Lower leg skin (tissue), 4 donors: ENCODE results near the gene SLC2A5. TPM values are rescaled to one million over a fixed set of nuclear protein-coding genes. Genes with fewer than 3 reads are reported as not detected.

Experiments used
- DNase-seq, 2 donors: peaks; one replicate each; pipeline ENCODE4 v3.0.0-alpha.2; 2019; ENCODE audit warnings: low spot score in 2 of 2
- H3K4me3 ChIP-seq: fragments of 200-600 bp; sonication (generic); 2 replicates; pipeline ENCODE4 v1.5.1; 2017; ENCODE audit warnings: mild to moderate bottlenecking, low read depth; ENCODE audit not compliant: poor library complexity, severe bottlenecking
- CTCF ChIP-seq, 3 donors: fragments of 450-650 bp; IDR thresholded peaks; one replicate each; pipeline ENCODE4 v1.5.1; 2016; ENCODE audit warnings: antibody characterized with exemption in 3 of 3, mild to moderate bottlenecking in 3 of 3, moderate library complexity in 2 of 3
- POLR2A ChIP-seq, 2 donors: fragments of 450-650 bp; IDR thresholded peaks; one replicate each; pipeline ENCODE4 v1.6.1; 2016 to 2017; ENCODE audit warnings: antibody characterized with exemption in 2 of 2, mild to moderate bottlenecking in 1 of 2, moderate library complexity in 1 of 2
- WGBS, 2 donors: methylation state at CpG; one replicate each; pipeline ENCODE4 v1.1.5; 2018; 5-methylcytosine and 5-hydroxymethylcytosine counted together
- intact Hi-C: fragments of 100-400 bp; cut with DNase I; formaldehyde crosslinking; loops from one replicate; pipeline ENCODE4 v1.15.0; 2023; ENCODE audit warnings: low total_unique reads
- total RNA-seq, 4 donors: library from RNA; depleted of rRNA; stranded (reverse); fragments of >200 nt; gene quantifications; one replicate each; pipeline ENCODE4 v1.1.0, GENCODE V29; 2016

Gene SLC2A5
- total RNA-seq, 4 donors from 2014 or later: 0.21 to 3.4 (median 1.9) TPM

- intact Hi-C loops: no loop called here
- no peak for DNase-seq
- TF ChIP-seq CTCF (IDR thresholded peaks at IDR 0.05): no peak
- no peak for TF ChIP-seq POLR2A (IDR thresholded peaks at IDR 0.05)
- no peak overlapping the region for H3K4me3 ChIP-seq
- 58 to 60% methylated on average over 7 of the region's 7 CpGs for WGBS, 2 donors
Measured at GRCh38 chr1:9045861-9046510, 23.4 kb downstream of the SLC2A5 start.

DNA sequence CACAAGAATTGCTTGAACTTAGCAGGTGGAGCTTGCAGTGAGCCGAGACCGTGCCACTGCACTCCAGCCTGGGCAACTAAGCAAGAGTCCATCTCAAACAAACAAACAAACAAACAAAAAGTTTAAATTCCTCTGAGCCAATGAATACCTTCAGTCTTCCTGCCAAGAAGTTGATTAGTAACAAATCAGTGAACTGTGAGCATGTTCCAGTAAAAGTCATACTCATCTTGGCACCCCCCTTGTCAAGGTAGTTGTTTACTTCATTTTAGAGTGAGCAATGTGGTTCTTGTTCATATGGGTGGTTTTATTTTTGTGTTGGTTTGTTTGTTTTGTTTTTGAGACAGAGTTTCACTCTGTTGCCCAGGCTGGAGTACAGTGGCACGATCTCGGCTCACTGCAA, 25.2 kb downstream of the SLC2A5 start:
- H3K4me3 ChIP-seq: no peak overlapping the region
- no peak for DNase-seq
- TF ChIP-seq POLR2A (IDR thresholded peaks at IDR 0.05): no peak
- no peak for TF ChIP-seq CTCF (IDR thresholded peaks at IDR 0.05)
- WGBS, 2 donors: 93 to 95% methylated on average over 4 of the region's 4 CpGs
- intact Hi-C loops: loop anchor here (5.0 kb wide), 1 partner anchor 1322 kb away; no protein-coding TSS in a partner anchor

GRCh38 chr1:9042272-9042671, 27.2 kb downstream of the SLC2A5 start:
- intact Hi-C loops: loop anchor here (5.0 kb wide), 1 partner anchor 1320 kb away; no protein-coding TSS in a partner anchor
- no peak for DNase-seq
- TF ChIP-seq POLR2A (IDR thresholded peaks at IDR 0.05) (no peak), CTCF (IDR thresholded peaks at IDR 0.05) (no peak)
- no peak overlapping the region for H3K4me3 ChIP-seq
- WGBS, 2 donors: 95 to 96% methylated on average over 5 of the region's 5 CpGs

GRCh38 chr1:9041116-9041779, 28.2 kb downstream of the SLC2A5 start:
- no peak for DNase-seq
- intact Hi-C loops: loop anchor here (5.0 kb wide), 1 partner anchor 1319 kb away; no protein-coding TSS in a partner anchor
- H3K4me3 ChIP-seq: no peak overlapping the region
- 87 to 92% methylated on average over 14 of the region's 14 CpGs for WGBS, 2 donors
- TF ChIP-seq CTCF (IDR thresholded peaks at IDR 0.05) (no peak), POLR2A (IDR thresholded peaks at IDR 0.05) (no peak)

DNA sequence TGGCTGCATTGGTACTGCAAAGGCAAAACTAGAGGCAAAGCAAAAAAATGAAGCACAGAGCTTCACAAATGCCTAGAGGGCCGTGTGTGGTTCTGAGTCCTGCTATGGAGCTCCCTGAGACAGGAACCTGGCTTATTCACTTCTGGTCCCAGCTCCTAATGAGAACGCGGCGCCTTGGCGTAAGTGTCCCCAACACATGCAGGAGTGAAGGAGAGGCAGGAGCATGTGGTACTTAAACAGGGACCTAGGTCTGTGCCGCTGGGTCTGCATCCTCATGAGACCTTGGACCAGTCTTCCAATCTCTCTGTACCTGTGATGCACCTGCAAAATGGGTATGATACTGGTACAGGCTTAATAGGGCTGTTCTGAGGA, 28.8 kb downstream of the SLC2A5 start:
- WGBS, 2 donors: 86 to 92% methylated on average over 6 of the region's 6 CpGs
- no peak overlapping the region for H3K4me3 ChIP-seq
- intact Hi-C loops: loop anchor here (5.0 kb wide), 1 partner anchor 1318 kb away; no protein-coding TSS in a partner anchor
- no peak for DNase-seq
- TF ChIP-seq CTCF (IDR thresholded peaks at IDR 0.05) (no peak), POLR2A (IDR thresholded peaks at IDR 0.05) (no peak)
